Keratinocyte (primary cell): ENCODE measurements around the gene SDE2. TPM values are rescaled to one million over a fixed set of nuclear protein-coding genes. Genes with fewer than 3 reads are reported as not detected.

Source experiments
- DNase-seq: peaks from one replicate; pipeline ENCODE4 v3.0.0-alpha.2; 2011; ENCODE audit warnings: low read depth, missing footprints, low spot score
- FAIRE-seq: peaks from 2 replicates; lab custom pipeline; 2011; peaks lifted over from hg19 to GRCh38; lab: Jason Lieb, UNC
- H2AFZ ChIP-seq: 2 replicates; pipeline ENCODE4 v1.6.0; 2012; ENCODE audit warnings: low read length, control low read depth, inconsistent platforms; ENCODE audit not compliant: control insufficient read depth
- H3K27ac ChIP-seq: 2 replicates; pipeline ENCODE4 v1.5.1; 2011; ENCODE audit warnings: low read length; ENCODE audit not compliant: control insufficient read depth, insufficient read depth
- H3K27me3 ChIP-seq: 3 replicates; pipeline ENCODE4 v1.6.0; 2011; ENCODE audit warnings: low read length; ENCODE audit not compliant: control insufficient read depth, insufficient read depth; ENCODE audit errors: extremely low read depth
- H3K36me3 ChIP-seq, 2 experiments: 2 replicates in 1 of 2; 3 replicates in 1 of 2; pipeline ENCODE4 v1.5.1; 2011; ENCODE audit warnings: low read length in 2 of 2, mild to moderate bottlenecking in 1 of 2; ENCODE audit not compliant: control insufficient read depth in 2 of 2, insufficient read depth in 2 of 2; ENCODE audit errors: extremely low read depth in 1 of 2
- H3K4me1 ChIP-seq: 3 replicates; pipeline ENCODE4 v1.5.1; 2011; ENCODE audit warnings: low read length; ENCODE audit not compliant: control insufficient read depth, insufficient read depth; ENCODE audit errors: extremely low read depth
- H3K4me2 ChIP-seq: 3 replicates; pipeline ENCODE4 v1.6.0; 2011; ENCODE audit warnings: low read depth, low read length; ENCODE audit not compliant: control insufficient read depth, insufficient read depth; ENCODE audit errors: extremely low read depth
- H3K4me3 ChIP-seq, 3 experiments: fragments of 200-600 bp in 1 of 3; sonication (generic) in 1 of 3; 2 replicates in 2 of 3; 3 replicates in 1 of 3; pipeline ENCODE4 v1.5.1; 2011 to 2016; ENCODE audit warnings: low read length in 3 of 3, mild to moderate bottlenecking in 3 of 3, control low read depth in 2 of 3, inconsistent platforms in 1 of 3, low read depth in 1 of 3, mixed read lengths in 1 of 3, mixed run types in 1 of 3, moderate library complexity in 1 of 3; ENCODE audit not compliant: control insufficient read depth in 2 of 3, insufficient read depth in 2 of 3; ENCODE audit errors: extremely low read depth in 1 of 3
- H3K79me2 ChIP-seq: 2 replicates; pipeline ENCODE4 v1.6.0; 2012; ENCODE audit warnings: low read length; ENCODE audit not compliant: control insufficient read depth, insufficient read depth
- H3K9ac ChIP-seq: 3 replicates; pipeline ENCODE4 v1.6.0; 2011; ENCODE audit warnings: low read length; ENCODE audit not compliant: control insufficient read depth, insufficient read depth; ENCODE audit errors: extremely low read depth
- H3K9me1 ChIP-seq: 3 replicates; pipeline ENCODE4 v1.6.0; 2011; ENCODE audit warnings: low read length; ENCODE audit not compliant: control insufficient read depth, insufficient read depth; ENCODE audit errors: extremely low read depth
- H3K9me3 ChIP-seq: 2 replicates; pipeline ENCODE4 v1.5.1; 2012; ENCODE audit warnings: low read depth, low read length; ENCODE audit not compliant: control insufficient read depth
- H4K20me1 ChIP-seq: 3 replicates; pipeline ENCODE4 v1.6.0; 2011; ENCODE audit warnings: low read length; ENCODE audit not compliant: control insufficient read depth, insufficient read depth; ENCODE audit errors: extremely low read depth
- CTCF ChIP-seq, 3 experiments: IDR thresholded peaks in 1 of 3; conservative IDR thresholded peaks in 1 of 3; optimal IDR thresholded peaks in 1 of 3; 2 replicates in 2 of 3; 3 replicates in 1 of 3; pipeline versions ENCODE3 to v1.5.1; 2011; ENCODE audit warnings: low read length in 3 of 3, mild to moderate bottlenecking in 3 of 3, moderate library complexity in 2 of 3, control low read depth in 1 of 3, inconsistent platforms in 1 of 3; ENCODE audit not compliant: insufficient read depth in 2 of 3; ENCODE audit errors: extremely low read depth in 1 of 3
- EZH2 ChIP-seq: IDR thresholded peaks from one replicate; pipeline ENCODE4 v1.6.1; 2012; ENCODE audit warnings: inconsistent platforms, mild to moderate bottlenecking, low read length, moderate library complexity
- dilution Hi-C: fragments of 300-500 bp; cut with MboI; formaldehyde crosslinking; loops from one replicate; pipeline ENCODE4 v1.7.0; 2020; ENCODE audit warnings: low sequenced_read_pairs; ENCODE audit not compliant: extremely low pct_ligation_motif_present
- polyA plus RNA-seq, 5 experiments: library from polyadenylated mRNA; depleted of rRNA in 3 of 5; stranded (reverse) in 3 of 5; stranded (forward) in 1 of 5; unstranded in 1 of 5; fragments of >200 nt; gene quantifications; 1 replicate in 1 of 5; 2 replicates in 3 of 5; 3 replicates in 1 of 5; pipeline versions ENCODE4 v1.2.1 to v1.2.3, GENCODE V29; 2011 to 2012; ENCODE audit warnings: missing spikeins in 2 of 5, low read depth in 1 of 5, low replicate concordance in 1 of 5

Gene SDE2
- polyA plus RNA-seq, 1 donor (not counting 4 experiments of a cell fraction or from before 2014, with no cell fraction given) = 15.9 TPM

GRCh38 chr1:226019572-226019971 is 20.4 kb upstream of the SDE2 start:
- Histone ChIP-seq H2AFZ (no peak overlapping the region), H3K27me3 (no peaks in the 10 kb centered on the region), H3K79me2 (no peaks in the 10 kb centered on the region), H3K4me1 (no peaks in the 10 kb centered on the region), H3K9me1 (no peaks in the 10 kb centered on the region), H3K9ac (no peak overlapping the region), H3K36me3 (no peaks in the 10 kb centered on the region), H3K27ac (no peak overlapping the region), H4K20me1 (no peaks in the 10 kb centered on the region), H3K9me3 (no peaks in the 10 kb centered on the region), H3K4me3 (no peak overlapping the region), H3K4me2 (no peak overlapping the region)
- TF ChIP-seq EZH2 = no peak
- no peak for TF ChIP-seq CTCF (optimal IDR thresholded peaks at IDR 0.05 in 1 of 3, IDR thresholded peaks at IDR 0.05 in 1 of 3, conservative IDR thresholded peaks at IDR 0.05 in 1 of 3; ENCODE audit: extremely low read depth in 1 of 3, insufficient read depth in 2 of 3, low read length in 3 of 3)
- DNase-seq (no peak), FAIRE-seq (no peak)
- dilution Hi-C loops = no loop called here

- H3K27ac ChIP-seq = no peak overlapping the region
- H3K36me3 ChIP-seq = no peaks in the 10 kb centered on the region
- FAIRE-seq (no peak), DNase-seq (no peak)
- H3K4me2 ChIP-seq = no peak overlapping the region
- no peaks in the 10 kb centered on the region for H3K9me1 ChIP-seq
- H3K27me3 ChIP-seq = no peaks in the 10 kb centered on the region
- H3K79me2 ChIP-seq = no peaks in the 10 kb centered on the region
- TF ChIP-seq EZH2 (no peak), CTCF (optimal IDR thresholded peaks at IDR 0.05 in 1 of 3, IDR thresholded peaks at IDR 0.05 in 1 of 3, conservative IDR thresholded peaks at IDR 0.05 in 1 of 3; ENCODE audit: extremely low read depth in 1 of 3, insufficient read depth in 2 of 3, low read length in 3 of 3) (no peak)
- H3K4me1 ChIP-seq = no peaks in the 10 kb centered on the region
- dilution Hi-C loops = no loop called here
- H2AFZ ChIP-seq = no peak overlapping the region
- no peak overlapping the region for H3K9ac ChIP-seq
- no peaks in the 10 kb centered on the region for H4K20me1 ChIP-seq
- H3K4me3 ChIP-seq = no peak overlapping the region
- no peaks in the 10 kb centered on the region for H3K9me3 ChIP-seq
These were observed 17.9 kb upstream of the SDE2 start for GRCh38 chr1:226017070-226017469.
